Hindlimb muscle (tissue), 1 donor: Measurements from ENCODE around the gene TCERG1L. TPM values are rescaled to one million over a fixed set of nuclear protein-coding genes. Genes with fewer than 3 reads are reported as not detected.

Experiments used
- DNase-seq: peaks from one replicate; pipeline ENCODE4 v3.0.0-alpha.2; 2013
- polyA plus RNA-seq: library from polyadenylated mRNA; unstranded; fragments of 120-200 nt; gene quantifications from one replicate; pipeline ENCODE4 v1.2.1, GENCODE V29; 2013; ENCODE audit not compliant: insufficient read length

Gene TCERG1L
- polyA plus RNA-seq, 1 donor, result 0.36 TPM

- DNase-seq, result no peak
Measured at GRCh38 chr10:131062621-131063260, 248.8 kb downstream of the TCERG1L start.

- no peak for DNase-seq
Measured at GRCh38 chr10:131061216-131061615, 250.3 kb downstream of the TCERG1L start.

GRCh38 chr10:131059881-131060280, 251.6 kb downstream of the TCERG1L start:
- no peak for DNase-seq

GRCh38 chr10:131058799-131059198, 252.7 kb downstream of the TCERG1L start:
- no peak for DNase-seq

- DNase-seq, result no peak
Measured at GRCh38 chr10:131056781-131057180, 254.7 kb downstream of the TCERG1L start.

GRCh38 chr10:131056091-131056579, 255.4 kb downstream of the TCERG1L start:
- no peak for DNase-seq

- DNase-seq, result no peak
Measured at GRCh38 chr10:131055437-131055836, 256.1 kb downstream of the TCERG1L start.

GRCh38 chr10:131053192-131053591, 258.3 kb downstream of the TCERG1L start:
- no peak for DNase-seq

GRCh38 chr10:131050162-131050766, 261.3 kb downstream of the TCERG1L start:
- DNase-seq, result no peak

- no peak for DNase-seq
Measured at GRCh38 chr10:131049016-131049415, 262.5 kb downstream of the TCERG1L start.

- DNase-seq, result no peak
Measured at GRCh38 chr10:131048606-131049005, 262.9 kb downstream of the TCERG1L start.

GRCh38 chr10:131047501-131047900, 264.0 kb downstream of the TCERG1L start:
- no peak for DNase-seq

- no peak for DNase-seq
Measured at GRCh38 chr10:131046194-131046593, 265.3 kb downstream of the TCERG1L start.

GRCh38 chr10:131044379-131045111, 267.0 kb downstream of the TCERG1L start:
- DNase-seq, result no peak

GRCh38 chr10:131043039-131043691, 268.4 kb downstream of the TCERG1L start:
- no peak for DNase-seq
